Measurements from ENCODE around the gene CGREF1. TPM values are rescaled to one million over a fixed set of nuclear protein-coding genes. Genes with fewer than 3 reads are reported as not detected.

Gene CGREF1
- total RNA-seq, 4 donors from 2014 or later: 2.6 to 6.1 (median 3.9) TPM

DNA sequence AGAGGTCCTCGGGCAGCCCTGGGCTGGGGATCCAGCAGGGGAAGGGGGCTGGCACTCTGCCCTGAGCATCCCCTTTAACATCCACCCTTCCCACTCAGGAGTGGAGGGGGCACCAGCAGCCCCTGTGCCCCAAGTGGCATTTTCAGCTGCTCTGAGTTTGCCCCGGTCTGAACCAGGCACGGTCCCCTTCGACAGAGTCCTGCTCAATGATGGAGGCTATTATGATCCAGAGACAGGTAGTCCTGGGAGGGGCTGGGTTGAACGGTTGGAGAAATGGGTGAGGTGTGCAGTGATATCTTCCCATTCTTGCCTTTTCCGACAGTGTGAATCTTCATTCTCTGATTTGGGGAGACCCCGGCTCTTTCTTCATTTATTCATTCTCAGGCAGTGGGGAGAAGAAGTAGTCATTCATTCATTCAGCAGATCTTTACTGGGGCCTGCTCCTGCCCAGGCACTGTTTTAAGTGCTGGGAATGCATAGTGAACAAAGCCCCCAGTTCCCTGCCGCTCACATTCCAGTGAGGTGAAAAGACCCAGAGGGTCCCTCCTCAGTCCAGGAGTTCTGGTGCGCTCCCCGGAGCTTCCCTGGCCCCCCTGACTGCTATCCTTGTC, 33.8 kb downstream of the CGREF1 start:
- WGBS, 2 donors: 68 to 79% methylated on average over 3 to 5 of the region's 10 CpGs
- peaks cover 31 to 70% (median 33%) of the 10 kb centered on the region in 3 donors for H3K4me1 ChIP-seq
- no peaks in the 10 kb centered on the region for H3K9me3 ChIP-seq
- peak overlapping the region; percentile 59 to 75 (median 72) for H3K4me3 ChIP-seq
- no peaks in the 10 kb centered on the region for H3K36me3 ChIP-seq
- H3K27me3 ChIP-seq: no peaks in the 10 kb centered on the region
- TF ChIP-seq POLR2A (IDR thresholded peaks at IDR 0.05): no peak
- TF ChIP-seq, protein P1, sequence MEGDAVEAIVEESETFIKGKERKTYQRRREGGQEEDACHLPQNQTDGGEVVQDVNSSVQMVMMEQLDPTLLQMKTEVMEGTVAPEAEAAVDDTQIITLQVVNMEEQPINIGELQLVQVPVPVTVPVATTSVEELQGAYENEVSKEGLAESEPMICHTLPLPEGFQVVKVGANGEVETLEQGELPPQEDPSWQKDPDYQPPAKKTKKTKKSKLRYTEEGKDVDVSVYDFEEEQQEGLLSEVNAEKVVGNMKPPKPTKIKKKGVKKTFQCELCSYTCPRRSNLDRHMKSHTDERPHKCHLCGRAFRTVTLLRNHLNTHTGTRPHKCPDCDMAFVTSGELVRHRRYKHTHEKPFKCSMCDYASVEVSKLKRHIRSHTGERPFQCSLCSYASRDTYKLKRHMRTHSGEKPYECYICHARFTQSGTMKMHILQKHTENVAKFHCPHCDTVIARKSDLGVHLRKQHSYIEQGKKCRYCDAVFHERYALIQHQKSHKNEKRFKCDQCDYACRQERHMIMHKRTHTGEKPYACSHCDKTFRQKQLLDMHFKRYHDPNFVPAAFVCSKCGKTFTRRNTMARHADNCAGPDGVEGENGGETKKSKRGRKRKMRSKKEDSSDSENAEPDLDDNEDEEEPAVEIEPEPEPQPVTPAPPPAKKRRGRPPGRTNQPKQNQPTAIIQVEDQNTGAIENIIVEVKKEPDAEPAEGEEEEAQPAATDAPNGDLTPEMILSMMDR (IDR thresholded peaks at IDR 0.05): no peak
- intact Hi-C loops (cut with DNase I): loop anchor here (5.0 kb wide), 1 partner anchor 123 kb away; no protein-coding TSS in a partner anchor
- H3K27ac ChIP-seq: peak overlapping the region; percentile 86 to 96 (median 90)
- DNase-seq: no peak

DNA sequence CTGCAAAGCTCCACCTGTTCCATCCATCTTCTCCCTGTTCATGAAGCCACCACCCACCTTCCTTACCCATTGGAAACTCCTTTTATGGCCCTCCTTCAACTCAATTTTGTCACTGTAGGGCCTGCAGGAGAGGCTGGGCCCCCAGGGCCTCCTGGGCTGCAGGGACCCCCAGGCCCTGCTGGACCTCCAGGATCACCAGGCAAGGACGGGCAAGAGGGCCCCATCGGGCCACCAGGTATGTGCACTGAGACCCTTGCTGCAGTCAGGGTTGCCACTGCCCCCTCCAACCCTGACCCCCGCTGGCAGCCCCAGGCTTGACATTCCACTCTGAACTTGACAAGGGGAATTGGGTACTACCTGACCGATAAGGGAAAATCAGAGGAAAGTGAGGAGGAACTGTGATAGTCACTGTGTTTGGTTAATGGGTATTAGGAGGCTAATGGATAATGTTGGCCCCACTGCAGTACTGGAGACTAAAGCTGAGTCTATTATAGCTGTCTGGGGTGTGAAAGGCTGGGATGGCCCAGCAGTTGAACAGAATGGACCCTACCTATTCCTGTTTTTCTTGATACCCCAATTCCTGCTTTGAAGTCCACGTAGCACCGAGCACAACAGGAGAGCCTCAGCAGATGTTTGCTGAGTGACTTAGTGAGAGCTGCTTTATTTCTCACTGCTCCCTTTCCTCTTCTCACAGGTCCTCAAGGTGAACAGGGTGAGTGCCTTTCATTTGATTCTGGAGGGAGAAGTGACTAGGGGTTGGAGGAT, 34.4 kb downstream of the CGREF1 start:
- Histone ChIP-seq H3K27me3 (no peaks in the 10 kb centered on the region), H3K9me3 (no peaks in the 10 kb centered on the region), H3K36me3 (no peaks in the 10 kb centered on the region), H3K27ac (peak overlapping the region in 1 of 4 donors; percentile 90), H3K4me1 (peaks cover 31 to 76% (median 33%) of the 10 kb centered on the region in 3 donors), H3K4me3 (no peak overlapping the region)
- TF ChIP-seq, protein P1 (IDR thresholded peaks at IDR 0.05): no peak
- no peak for TF ChIP-seq POLR2A (IDR thresholded peaks at IDR 0.05)
- no peak for DNase-seq
- 63 to 94% methylated on average over 3 to 4 of the region's 6 CpGs for WGBS, 2 donors
- intact Hi-C loops (cut with DNase I): loop anchor here (5.0 kb wide), 1 partner anchor 122 kb away; no protein-coding TSS in a partner anchor

DNA sequence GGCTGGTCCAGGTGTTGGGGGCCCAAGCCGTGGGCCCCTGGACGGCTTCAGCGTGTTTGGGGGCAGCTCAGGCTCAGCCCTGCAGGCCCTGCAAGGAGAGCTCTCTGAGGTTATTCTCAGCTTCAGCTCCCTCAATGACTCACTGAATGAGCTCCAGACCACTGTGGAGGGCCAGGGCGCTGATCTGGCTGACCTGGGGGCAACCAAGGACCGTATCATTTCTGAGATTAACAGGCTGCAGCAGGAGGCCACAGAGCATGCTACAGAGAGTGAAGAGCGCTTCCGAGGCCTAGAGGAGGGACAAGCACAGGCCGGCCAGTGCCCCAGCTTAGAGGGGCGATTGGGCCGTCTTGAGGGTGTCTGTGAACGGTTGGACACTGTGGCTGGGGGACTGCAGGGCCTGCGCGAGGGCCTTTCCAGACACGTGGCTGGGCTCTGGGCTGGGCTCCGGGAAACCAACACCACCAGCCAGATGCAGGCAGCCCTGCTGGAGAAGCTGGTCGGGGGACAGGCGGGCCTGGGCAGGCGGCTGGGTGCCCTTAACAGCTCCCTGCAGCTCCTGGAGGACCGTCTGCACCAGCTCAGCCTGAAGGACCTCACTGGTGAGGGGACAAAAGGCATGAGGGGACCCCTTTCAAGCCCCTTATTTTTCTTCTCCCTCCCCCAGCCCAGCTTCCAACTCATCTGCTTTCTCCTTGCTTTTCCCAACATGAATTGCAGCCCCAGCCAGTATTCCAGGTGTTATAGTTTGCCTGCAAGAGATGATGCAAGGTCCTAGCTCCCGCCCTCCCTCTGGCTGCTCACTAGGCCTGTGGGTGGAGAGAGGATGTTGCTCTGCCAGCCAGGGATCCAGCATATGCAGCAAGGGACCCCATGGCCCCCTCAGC, 35.3 kb downstream of the CGREF1 start:
- Histone ChIP-seq H3K4me3 (no peak overlapping the region), H3K9me3 (no peaks in the 10 kb centered on the region), H3K27me3 (no peaks in the 10 kb centered on the region), H3K27ac (no peak overlapping the region), H3K36me3 (no peaks in the 10 kb centered on the region), H3K4me1 (peaks cover 31 to 82% (median 33%) of the 10 kb centered on the region in 3 donors)
- intact Hi-C loops (cut with DNase I): no loop called here
- WGBS, 2 donors: 55 to 88% methylated on average over 4 to 5 of the region's 20 CpGs
- TF ChIP-seq, protein P1 (IDR thresholded peaks at IDR 0.05): no peak
- TF ChIP-seq POLR2A (IDR thresholded peaks at IDR 0.05): no peak
- DNase-seq: no peak

DNA sequence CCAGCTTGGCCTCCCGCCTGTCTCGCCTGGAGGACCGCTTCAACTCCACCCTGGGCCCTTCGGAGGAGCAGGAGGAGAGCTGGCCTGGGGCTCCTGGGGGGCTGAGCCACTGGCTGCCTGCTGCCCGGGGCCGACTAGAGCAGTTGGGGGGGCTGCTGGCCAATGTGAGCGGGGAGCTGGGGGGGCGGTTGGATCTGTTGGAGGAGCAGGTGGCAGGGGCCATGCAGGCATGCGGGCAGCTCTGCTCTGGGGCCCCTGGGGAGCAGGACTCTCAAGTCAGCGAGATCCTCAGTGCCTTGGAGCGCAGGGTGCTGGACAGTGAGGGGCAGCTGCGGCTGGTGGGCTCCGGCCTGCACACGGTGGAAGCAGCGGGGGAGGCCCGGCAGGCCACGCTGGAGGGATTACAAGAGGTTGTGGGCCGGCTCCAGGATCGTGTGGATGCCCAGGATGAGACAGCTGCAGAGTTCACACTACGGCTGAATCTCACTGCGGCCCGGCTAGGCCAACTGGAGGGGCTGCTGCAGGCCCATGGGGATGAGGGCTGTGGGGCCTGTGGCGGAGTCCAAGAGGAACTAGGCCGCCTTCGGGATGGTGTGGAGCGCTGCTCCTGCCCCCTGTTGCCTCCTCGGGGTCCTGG, 36.0 kb downstream of the CGREF1 start:
- DNase-seq: no peak
- no peaks in the 10 kb centered on the region for H3K27me3 ChIP-seq
- no peak overlapping the region for H3K27ac ChIP-seq
- intact Hi-C loops (cut with DNase I): no loop called here
- H3K36me3 ChIP-seq: no peaks in the 10 kb centered on the region
- no peak for TF ChIP-seq POLR2A (IDR thresholded peaks at IDR 0.05)
- TF ChIP-seq, protein P1 (IDR thresholded peaks at IDR 0.05): no peak
- H3K9me3 ChIP-seq: no peaks in the 10 kb centered on the region
- no peak overlapping the region for H3K4me3 ChIP-seq
- H3K4me1 ChIP-seq: peaks cover 31 to 85% (median 33%) of the 10 kb centered on the region in 3 donors
- WGBS, 2 donors: 89 to 95% methylated on average over 3 to 8 of the region's 27 CpGs

Data from esophagus squamous epithelium (tissue), 5 donors.